GM11168 (cell line): ENCODE results near the gene MEIS3.
"Not testable (repeated sequence)": the region's sequence is repeated elsewhere in the genome, so short reads cannot be mapped to it uniquely, and the experiment has no call there.

ENCODE experiments used
- in situ Hi-C: fragments of 300-500 bp; cut with MboI; formaldehyde crosslinking; loops from one replicate; pipeline ENCODE4 v1.12.0; 2022; ENCODE audit warnings: low sequenced_read_pairs; ENCODE audit not compliant: unreplicated experiment

The MEIS3 gene

GRCh38 chr19:47417746-47418691, 1.3 kb downstream of the MEIS3 start:
- in situ Hi-C loops: no loop called here

GRCh38 chr19:47417107-47417745, 2.1 kb downstream of the MEIS3 start:
- in situ Hi-C loops: no loop called here

DNA sequence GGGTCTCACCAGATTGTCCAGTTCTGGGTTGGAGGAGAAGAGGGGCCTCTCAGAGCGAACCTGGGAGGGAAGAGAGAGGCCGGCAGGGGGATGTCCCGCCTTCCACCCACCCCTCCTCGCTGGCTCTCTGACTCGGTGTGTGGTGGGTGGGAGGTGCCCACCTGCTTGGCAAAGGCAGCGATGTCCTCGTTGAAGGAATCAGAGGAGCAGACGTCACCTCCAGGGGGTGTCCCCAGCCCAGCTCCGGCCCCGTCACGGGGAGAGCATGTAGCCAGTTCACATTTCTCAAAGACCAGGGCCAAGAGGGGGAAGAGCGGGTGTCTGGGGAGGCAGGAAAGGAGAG, 2.7 kb downstream of the MEIS3 start:
- in situ Hi-C loops: no loop called here

DNA sequence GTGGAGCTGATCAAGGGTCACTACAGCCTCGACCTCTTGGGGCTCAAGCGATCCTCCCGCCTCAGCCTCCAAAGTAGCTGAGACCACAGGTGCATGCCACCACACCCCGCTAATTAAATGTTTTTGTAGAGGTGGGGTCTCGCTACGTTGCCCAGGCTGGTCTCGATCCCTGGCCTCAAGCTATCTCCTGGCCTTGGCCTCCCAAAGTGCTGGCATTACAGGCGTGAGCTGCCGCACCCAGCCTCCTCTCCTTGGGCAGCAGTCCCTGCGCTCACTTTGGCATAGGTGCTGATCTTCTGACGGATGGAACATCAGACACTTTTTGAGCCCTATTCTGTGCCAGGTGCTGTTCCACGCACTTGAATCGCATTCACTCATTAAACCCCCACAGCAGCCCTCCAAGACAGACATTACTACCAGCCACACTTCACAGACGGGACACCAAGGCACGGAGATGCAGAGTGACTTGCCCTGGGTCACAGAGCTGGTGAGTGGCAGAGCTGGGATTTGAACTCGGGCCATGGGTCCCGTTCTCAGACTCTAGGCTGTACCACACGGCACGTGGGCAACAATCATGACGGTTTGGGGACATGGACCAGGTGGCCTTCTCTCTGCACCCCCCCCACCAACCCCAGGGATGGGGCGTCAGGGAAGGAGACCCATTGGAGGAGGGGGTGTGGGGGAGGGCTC, 3.2 kb downstream of the MEIS3 start:
- in situ Hi-C loops: no loop called here

DNA sequence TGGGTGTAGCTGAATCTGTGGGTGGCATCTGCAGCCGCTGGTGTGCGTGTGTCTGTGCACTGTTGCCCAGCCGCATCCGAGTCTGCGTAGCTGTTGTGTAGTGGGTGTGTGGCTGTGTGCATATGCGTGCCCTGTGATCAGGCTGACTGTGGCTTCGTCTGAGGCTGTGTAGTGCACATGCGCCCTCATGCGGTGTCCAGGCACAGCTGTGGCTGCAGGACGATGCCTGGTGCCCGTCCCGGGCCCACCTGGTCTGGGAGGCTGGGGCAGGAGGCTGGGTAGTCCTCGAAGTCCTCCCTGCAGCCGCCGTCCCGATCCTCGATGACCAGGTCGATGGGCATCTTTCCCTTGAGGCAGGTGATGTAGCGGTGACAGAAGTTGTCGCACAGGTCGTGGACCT, 4.9 kb downstream of the MEIS3 start:
- in situ Hi-C loops: no loop called here

- in situ Hi-C loops: no loop called here
Observed at GRCh38 chr19:47413941-47414340, 5.4 kb downstream of the MEIS3 start.

DNA sequence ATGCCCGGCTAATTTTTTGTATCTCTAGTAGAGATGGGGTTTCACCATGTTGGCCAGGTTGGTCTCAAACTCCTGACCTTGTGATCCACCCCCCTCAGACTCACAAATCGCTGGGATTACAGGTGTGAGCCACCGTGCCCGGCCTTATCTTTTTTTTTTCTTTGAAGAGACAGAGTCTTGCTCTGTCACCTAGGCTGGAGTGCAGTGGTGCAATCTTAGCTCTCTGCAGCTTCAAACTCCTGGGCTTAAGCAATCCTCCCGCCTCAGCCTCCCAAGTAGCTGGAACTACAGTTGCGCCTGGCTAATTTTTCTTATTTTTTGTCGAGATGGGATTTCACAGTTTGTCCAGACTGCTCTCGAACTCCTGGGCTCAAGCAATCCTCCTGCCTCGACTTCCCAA, 7.6 kb downstream of the MEIS3 start:
- in situ Hi-C loops: not testable (repeated sequence)

- in situ Hi-C loops: no loop called here
Observed at GRCh38 chr19:47411101-47411500, 8.2 kb downstream of the MEIS3 start.

GRCh38 chr19:47408156-47408938, 11.0 kb downstream of the MEIS3 start:
- in situ Hi-C loops: no loop called here

DNA sequence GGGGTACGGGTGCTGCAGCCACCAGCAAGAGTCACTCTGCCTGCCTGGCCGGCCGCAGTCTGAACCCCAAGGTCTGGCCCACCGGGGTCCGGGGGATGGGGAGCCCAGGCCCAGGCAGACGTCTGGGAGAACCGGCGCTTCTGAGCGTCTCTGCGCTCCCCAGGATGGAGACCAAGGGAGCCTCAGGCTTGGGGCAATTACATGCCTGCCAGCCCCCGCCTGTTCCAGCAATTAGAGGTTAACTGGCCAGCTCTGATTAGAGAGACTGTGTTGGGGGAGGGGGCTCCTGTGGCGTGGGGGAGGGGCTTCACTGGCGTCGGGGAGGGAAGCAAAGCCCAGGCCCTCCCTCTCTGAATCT, 11.9 kb downstream of the MEIS3 start:
- in situ Hi-C loops: no loop called here

GRCh38 chr19:47406711-47407416, 12.5 kb downstream of the MEIS3 start:
- in situ Hi-C loops: no loop called here

DNA sequence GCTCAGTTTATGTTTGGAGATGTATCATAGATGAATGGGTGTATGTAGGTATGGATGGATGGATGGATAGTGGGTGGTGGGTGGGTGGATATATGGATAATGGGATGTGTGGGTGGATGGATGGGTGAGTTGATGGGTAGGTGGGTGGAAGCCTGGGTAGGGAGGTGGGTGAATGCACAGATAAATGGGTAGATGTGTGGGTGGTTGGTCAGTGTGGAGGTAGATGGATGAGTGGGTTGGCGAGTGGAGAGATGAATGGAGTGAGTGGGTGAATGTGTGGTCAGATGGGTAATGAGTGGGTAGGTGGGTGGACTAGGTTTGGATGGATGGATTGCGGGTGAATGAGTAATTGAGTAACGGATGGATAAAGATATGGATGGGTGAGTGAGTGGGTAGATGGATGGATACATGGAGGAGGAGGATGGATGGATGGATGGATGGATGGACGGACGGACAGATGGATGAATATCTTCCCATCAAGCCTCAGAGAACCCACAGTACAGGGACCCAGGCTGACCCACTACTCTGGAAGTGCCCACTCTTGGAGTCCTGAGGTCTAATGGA, 13.4 kb downstream of the MEIS3 start:
- in situ Hi-C loops: no loop called here

DNA sequence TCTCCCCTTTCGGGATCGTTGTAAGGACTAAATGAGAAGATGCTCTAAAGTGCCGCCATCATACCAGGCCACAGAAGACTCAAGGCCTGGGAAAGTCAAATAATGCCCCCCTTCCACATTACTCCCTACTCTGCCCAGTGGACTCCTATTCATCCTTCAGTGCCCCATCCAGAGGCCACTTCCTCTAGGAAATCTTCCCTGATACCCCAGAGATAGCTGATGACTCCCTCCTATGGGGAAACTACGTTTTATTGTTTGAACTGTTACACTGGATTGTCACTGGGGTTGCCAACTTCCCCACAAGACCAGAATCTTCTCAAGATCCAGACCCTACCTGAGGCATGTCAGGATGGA, 14.2 kb downstream of the MEIS3 start:
- in situ Hi-C loops: no loop called here

DNA sequence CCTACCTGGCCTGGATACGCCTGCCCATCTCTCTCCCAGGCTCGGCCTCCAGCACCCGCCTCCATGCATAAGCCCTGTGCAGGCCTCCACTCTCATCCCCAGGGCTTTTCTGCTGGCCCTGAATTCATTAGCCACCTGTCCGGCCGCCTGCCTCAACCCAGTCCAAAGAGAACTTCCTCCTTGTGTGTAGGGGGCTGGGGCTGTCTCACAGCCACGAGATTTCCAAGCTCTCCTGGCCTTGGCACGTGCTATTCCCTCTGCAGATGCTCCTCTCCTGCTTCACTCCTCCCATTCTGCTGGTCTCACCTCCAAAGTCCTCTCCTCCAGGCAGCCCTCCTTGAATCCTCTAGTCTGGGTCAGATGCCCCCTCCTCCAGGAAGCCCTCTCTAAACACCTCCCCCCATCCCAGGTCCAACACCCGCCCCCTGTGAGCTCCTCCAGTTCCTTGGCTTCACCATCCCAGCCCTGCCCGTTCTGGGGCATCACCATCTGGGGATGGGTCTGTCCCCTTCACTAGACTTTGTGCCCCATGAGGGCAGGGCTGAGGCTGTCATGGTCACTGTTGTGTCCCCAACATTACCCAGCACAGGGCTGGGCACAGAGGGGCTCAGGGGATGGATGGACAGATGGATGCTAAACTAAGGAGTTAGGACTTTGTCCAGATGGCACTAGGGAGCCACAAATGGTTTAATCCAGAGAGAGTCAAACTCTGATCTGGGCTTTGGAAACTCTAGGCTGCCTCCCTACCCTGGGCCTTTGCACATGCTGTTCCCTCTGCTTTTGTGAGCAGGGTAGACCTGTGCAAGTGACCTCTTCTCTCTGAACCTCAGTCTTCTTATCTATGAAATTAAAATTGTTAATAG, 14.8 kb downstream of the MEIS3 start:
- in situ Hi-C loops: no loop called here

DNA sequence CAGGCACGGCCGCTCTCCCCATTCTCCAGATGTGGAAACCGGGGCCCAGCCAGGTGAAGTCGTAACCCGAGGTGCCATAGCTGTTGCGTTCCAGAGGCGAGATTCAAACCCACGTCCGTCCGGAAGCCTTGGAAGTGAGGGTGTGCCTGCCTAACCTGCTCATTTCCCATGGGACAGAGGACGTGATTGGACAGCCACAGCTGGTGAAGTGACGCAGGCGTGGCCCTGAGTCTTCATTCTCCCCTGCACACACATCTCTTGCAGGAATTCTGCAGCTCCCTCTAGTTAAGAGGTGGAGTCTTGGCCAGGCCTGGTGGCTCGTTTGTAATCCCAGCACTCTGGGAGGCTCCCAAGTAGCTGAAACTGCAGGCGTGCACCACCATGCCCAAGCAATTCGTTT, 16.8 kb downstream of the MEIS3 start:
- in situ Hi-C loops: no loop called here

DNA sequence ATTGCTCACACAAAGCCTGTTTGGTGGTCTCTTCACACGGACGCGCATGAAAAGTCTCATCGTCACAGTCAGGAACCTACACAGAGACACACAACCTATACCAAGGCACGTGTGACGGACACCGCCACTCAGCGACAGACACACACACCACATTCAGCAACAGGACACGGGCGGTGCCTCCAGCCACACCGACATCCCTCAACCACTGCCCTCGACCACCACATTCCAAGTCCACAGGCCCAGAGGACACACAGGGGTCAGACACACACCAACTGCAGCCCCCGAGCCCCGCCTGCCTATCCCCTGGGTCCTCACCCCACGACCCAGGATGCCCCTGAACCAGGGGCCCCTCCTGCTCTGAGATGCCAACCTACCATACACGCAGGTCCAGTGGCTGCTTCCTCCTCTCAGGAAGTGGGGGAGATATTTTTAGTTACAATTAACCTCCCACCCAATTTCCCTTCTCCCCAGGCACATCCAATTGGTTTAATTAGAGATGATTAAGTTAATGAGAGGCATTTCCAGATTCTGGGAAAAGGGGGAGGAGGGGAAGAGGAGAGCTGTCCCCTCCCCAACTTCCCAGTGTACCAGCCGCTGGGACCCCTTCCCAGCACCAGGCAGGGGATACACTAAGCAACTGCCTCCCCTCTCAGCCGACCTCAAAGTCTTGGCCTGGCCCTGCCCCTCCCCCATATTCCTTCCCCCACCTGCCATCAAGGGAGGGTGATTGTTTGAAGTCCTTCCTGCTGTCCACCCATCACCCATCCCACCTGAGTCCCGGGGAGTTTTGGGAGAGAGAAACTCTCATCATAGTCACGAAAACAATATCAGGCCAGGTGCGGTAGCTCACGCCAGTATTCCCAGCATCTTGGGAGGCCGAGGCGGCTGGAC, 20.4 kb downstream of the MEIS3 start:
- in situ Hi-C loops: no loop called here

DNA sequence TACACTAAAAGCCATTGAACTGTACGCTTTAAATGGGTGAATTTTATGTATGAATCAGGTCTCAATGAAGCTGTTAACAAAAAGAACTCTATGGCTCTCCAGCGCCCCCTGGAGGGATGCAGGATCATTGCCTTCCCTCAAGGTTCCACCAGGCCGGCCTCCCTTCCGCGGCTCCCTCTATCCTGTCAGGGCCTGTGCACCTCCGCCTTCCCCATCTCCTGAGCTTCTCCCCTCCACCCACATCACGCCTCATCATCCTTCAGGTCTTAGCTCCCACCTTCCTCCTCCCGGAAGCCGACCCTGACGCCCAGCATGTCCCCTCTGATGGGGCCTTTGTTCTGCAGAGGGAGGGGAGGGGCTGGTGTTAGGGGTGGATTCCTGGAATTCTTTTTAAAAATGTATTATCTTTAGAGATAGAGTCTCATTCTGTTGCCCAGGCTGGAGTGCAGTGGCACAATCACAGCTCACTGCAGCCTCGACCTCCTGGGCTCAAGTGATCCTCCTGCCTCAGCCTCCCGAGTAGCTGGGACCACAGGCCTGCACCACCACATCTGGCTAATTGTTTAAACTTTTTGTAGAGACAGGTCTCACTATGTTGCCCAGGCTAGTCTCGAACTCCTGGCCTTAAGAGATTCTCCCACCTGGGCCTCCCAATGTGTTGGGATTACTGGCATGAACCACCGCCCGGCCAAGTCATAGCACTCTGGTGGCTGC, 27.7 kb downstream of the MEIS3 start:
- in situ Hi-C loops: loop anchor here (5.0 kb wide), 1 partner anchor 94 kb away; no protein-coding TSS in a partner anchor
